Panc1 (cell line): Measurements from ENCODE around the gene ZSCAN10. TPM values are rescaled to one million over a fixed set of nuclear protein-coding genes. Genes with fewer than 3 reads are reported as not detected.

Source experiments
- ATAC-seq: fragments of 200-7000 bp; cut with Tn5 transposase; 2 replicates; pipeline ENCODE4 v1.9.1; 2020; ENCODE audit warnings: mild to moderate bottlenecking, moderate library complexity
- Bru-seq: library from RNA; stranded (reverse); fragments of 400-500 nt; gene quantifications from one replicate; lab custom pipeline; 2021; lab: Mats Ljungman, UMichigan
- BruChase-seq, 2 experiments: library from RNA; stranded (reverse); fragments of 400-500 nt; gene quantifications; one replicate each; lab custom pipeline; 2021; lab: Mats Ljungman, UMichigan
- BruUV-seq: library from RNA; stranded (reverse); fragments of 400-500 nt; replicated peaks from 2 replicates; lab custom pipeline; 2021; lab: Mats Ljungman, UMichigan
- CTCF ChIA-PET: fragments of 300-600 bp; sonication (Branson Sonifier 250); formaldehyde crosslinking; loops from one replicate; lab custom pipeline; 2022; ENCODE audit warnings: antibody characterized with exemption; lab: Charles Lee
- POLR2A ChIA-PET: fragments of 300-600 bp; sonication (Branson Sonifier 250); formaldehyde crosslinking; loops from one replicate; lab custom pipeline; 2022; ENCODE audit warnings: antibody characterized with exemption; lab: Charles Lee
- DNase-seq: peaks from one replicate; pipeline ENCODE4 v3.0.0-alpha.2; 2010; ENCODE audit warnings: low read depth, low spot score
- H3K27ac ChIP-seq: 2 replicates; pipeline ENCODE4 v1.5.1; 2011; ENCODE audit warnings: mild to moderate bottlenecking, low read length, inconsistent platforms
- H3K27me3 ChIP-seq: fragments of 200-500 bp; sonication (Bioruptor generic); 2 replicates; pipeline ENCODE4 v1.6.0; 2014; ENCODE audit warnings: low read length, inconsistent platforms; ENCODE audit not compliant: control insufficient read depth, insufficient read depth
- H3K36me3 ChIP-seq: fragments of 200-500 bp; sonication (Bioruptor generic); 2 replicates; pipeline ENCODE4 v1.5.1; 2014; ENCODE audit warnings: inconsistent platforms, mild to moderate bottlenecking, low read length, moderate library complexity; ENCODE audit not compliant: control insufficient read depth, insufficient read depth
- H3K4me1 ChIP-seq: 2 replicates; pipeline ENCODE4 v1.5.1; 2011; ENCODE audit warnings: inconsistent platforms, mild to moderate bottlenecking, low read length, moderate library complexity; ENCODE audit not compliant: control insufficient read depth, insufficient read depth
- H3K4me3 ChIP-seq, 2 experiments: 2 replicates each; pipeline ENCODE4 v1.5.1; 2011 to 2012; ENCODE audit warnings: low read depth in 2 of 2, low read length in 2 of 2, mild to moderate bottlenecking in 2 of 2, inconsistent platforms in 1 of 2, moderate library complexity in 1 of 2
- H3K9me3 ChIP-seq: fragments of 200-500 bp; sonication (Bioruptor generic); 2 replicates; pipeline ENCODE4 v1.5.1; 2014; ENCODE audit warnings: low read depth, mild to moderate bottlenecking, inconsistent platforms, low read length, moderate library complexity; ENCODE audit not compliant: control insufficient read depth, insufficient read depth
- CTCF ChIP-seq: fragments of 450-650 bp; IDR thresholded peaks from 2 replicates; pipeline ENCODE4 v1.5.1; 2017; ENCODE audit warnings: mild to moderate bottlenecking
- POLR2AphosphoS5 ChIP-seq: IDR thresholded peaks from 2 replicates; pipeline ENCODE4 v1.6.1; 2012; ENCODE audit warnings: mild to moderate bottlenecking, low read depth, low read length, moderate library complexity
- REST ChIP-seq, 2 experiments: IDR thresholded peaks; 2 replicates each; pipeline ENCODE4 v1.6.1; 2011 to 2012; ENCODE audit warnings: low read depth in 2 of 2, control low read depth in 1 of 2, low read length in 1 of 2, mild to moderate bottlenecking in 1 of 2, moderate library complexity in 1 of 2; ENCODE audit not compliant: insufficient read depth in 1 of 2
- SIN3A ChIP-seq: IDR thresholded peaks from 2 replicates; pipeline ENCODE4 v1.6.1; 2012; ENCODE audit warnings: low read depth, mild to moderate bottlenecking, low read length, moderate library complexity, borderline replicate concordance; ENCODE audit not compliant: insufficient read depth
- TCF7L2 ChIP-seq: IDR thresholded peaks from 2 replicates; pipeline ENCODE4 v1.6.1; 2011; ENCODE audit warnings: mild to moderate bottlenecking, low read depth, low read length, inconsistent platforms
- in situ Hi-C: cut with HindIII; loops from 2 replicates; pipeline ENCODE4 v1.10.0; 2016; ENCODE audit warnings: low sequenced_read_pairs, low pct_unique_long_range_greater_than_20kb
- intact Hi-C: fragments of 100-400 bp; cut with micrococcal nuclease; formaldehyde crosslinking; loops from one replicate; pipeline ENCODE4 v1.10.0; 2022; ENCODE audit not compliant: unreplicated experiment
- long read RNA-seq: library from polyadenylated mRNA; unstranded; transcript quantifications from one replicate; pipeline ENCODE4 v2.0.0, GENCODE V29; 2021; ENCODE audit not compliant: unreplicated experiment
- polyA plus RNA-seq: library from polyadenylated mRNA; unstranded; fragments of >200 nt; gene quantifications from one replicate; pipeline ENCODE4 v1.2.1, GENCODE V29; 2012; ENCODE audit warnings: missing spikeins; ENCODE audit not compliant: insufficient read length
- total RNA-seq: library from RNA; stranded (reverse); gene quantifications from one replicate; pipeline ENCODE4 v1.2.1, GENCODE V29; 2021; ENCODE audit not compliant: unreplicated experiment

ZSCAN10 gene
- total RNA-seq (0.21 TPM), Bru-seq, nascent RNA (percentile 11 among the genes with signal in this experiment), BruChase-seq, experiment 1, labeled RNA remaining after a 2-hour chase (percentile 8 among the genes with signal in this experiment), BruChase-seq, experiment 2, labeled RNA remaining after a 6-hour chase (percentile 19 among the genes with signal in this experiment)
- not detected for polyA plus RNA-seq
- long read RNA-seq: 0 reads

GRCh38 chr16:3098459-3099394, at the start of gene ZSCAN10:
Gene ZSCAN10, minus strand, starts transcription at chr16:3099294. Its CDS starts 6,357 bp downstream, at chr16:3092937.
- DNase-seq (no peak), ATAC-seq (no peak)
- intact Hi-C loops: no loop called here
- Histone ChIP-seq H3K9me3 (no peaks in the 10 kb centered on the region), H3K4me3 (peak within 1 kb of the TSS; percentile 7 to 49; a peak in 3 of 4 replicates), H3K4me1 (peaks cover 5% of the 10 kb centered on the region), H3K36me3 (no peaks in the 10 kb centered on the region), H3K27ac (peak within 1 kb of the TSS; percentile 48; the same call in 1 of the 2 replicates), H3K27me3 (no peaks in the 10 kb centered on the region)
- ChIA-PET POLR2A (no interaction called here), CTCF (interaction anchor here (0.6 to 1.5 kb wide), 5 partner anchors 12 to 1082 kb away, joined by 3 to 5 read pairs (median 4); no protein-coding TSS in a partner anchor)
- no TSS peak for BruUV-seq
- in situ Hi-C loops: no loop called here
- no peak for TF ChIP-seq CTCF
- no peak for TF ChIP-seq SIN3A
- TF ChIP-seq TCF7L2: no peak
- TF ChIP-seq REST (IDR thresholded peaks at IDR 0.05; ENCODE audit: insufficient read depth in 1 of 2, low read depth in 2 of 2, low read length in 1 of 2): no peak
- TF ChIP-seq POLR2AphosphoS5: no peak

- POLR2A ChIA-PET: interaction anchor here (0.5 to 0.9 kb wide), 4 partner anchors 11 to 114 kb away, joined by 3 to 10 read pairs (median 4); partner anchors contain the start of gene ZNF213
- intact Hi-C loops (no loop called here), in situ Hi-C loops (no loop called here)
- no peak for ATAC-seq
- no peak for DNase-seq
- Histone ChIP-seq H3K9me3 (no peaks in the 10 kb centered on the region), H3K4me3 (no peak overlapping the region), H3K36me3 (peaks cover 2% of the 10 kb centered on the region; the same call in 1 of the 2 replicates), H3K4me1 (peaks cover 10% of the 10 kb centered on the region; the same call in 1 of the 2 replicates), H3K27ac (no peak overlapping the region), H3K27me3 (no peaks in the 10 kb centered on the region)
- BruUV-seq: no TSS peak
- TF ChIP-seq SIN3A (no peak), CTCF (no peak), REST (IDR thresholded peaks at IDR 0.05; ENCODE audit: insufficient read depth in 1 of 2, low read depth in 2 of 2, low read length in 1 of 2) (no peak), POLR2AphosphoS5 (no peak), TCF7L2 (no peak)
- CTCF ChIA-PET: interaction anchor here (0.8 to 0.9 kb wide), 3 partner anchors 8 to 19 kb away, joined by 3 to 7 read pairs (median 4); partner anchors contain the start of gene ZNF213
Measured at GRCh38 chr16:3148256-3149192, 49.4 kb upstream of the ZSCAN10 start.
